Dedifferentiated amniotic fluid mesenchymal stem cell (primary cell): ENCODE data around the gene ANO2.
"Not testable (repeated sequence)": the region's sequence is repeated elsewhere in the genome, so short reads cannot be mapped to it uniquely, and the experiment has no call there.

Experiments used
- DNase-seq: peaks from one replicate; pipeline ENCODE4 v3.0.0-alpha.2; 2016; ENCODE audit errors: extremely low spot score

ANO2 gene

DNA sequence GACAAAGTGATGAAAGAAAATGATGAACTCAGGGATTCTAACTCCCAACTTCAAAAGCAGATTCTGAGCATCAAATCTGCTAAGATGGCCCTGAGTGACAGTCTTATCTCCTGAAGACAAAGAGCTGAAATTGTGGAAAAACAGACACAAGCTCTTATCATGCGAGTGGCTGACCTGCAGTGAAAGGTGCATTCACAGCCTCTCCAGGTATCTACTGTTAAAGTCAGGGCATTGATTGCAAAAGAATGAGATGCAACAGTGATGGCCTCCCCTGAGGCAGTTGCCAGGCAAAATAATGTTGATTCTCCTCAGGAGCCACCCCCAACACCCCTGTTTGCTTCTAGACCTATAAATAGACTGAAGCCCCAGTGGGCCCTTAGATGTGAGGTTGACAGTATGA is 126.2 kb downstream of the ANO2 start:
- DNase-seq: not testable (repeated sequence)

DNA sequence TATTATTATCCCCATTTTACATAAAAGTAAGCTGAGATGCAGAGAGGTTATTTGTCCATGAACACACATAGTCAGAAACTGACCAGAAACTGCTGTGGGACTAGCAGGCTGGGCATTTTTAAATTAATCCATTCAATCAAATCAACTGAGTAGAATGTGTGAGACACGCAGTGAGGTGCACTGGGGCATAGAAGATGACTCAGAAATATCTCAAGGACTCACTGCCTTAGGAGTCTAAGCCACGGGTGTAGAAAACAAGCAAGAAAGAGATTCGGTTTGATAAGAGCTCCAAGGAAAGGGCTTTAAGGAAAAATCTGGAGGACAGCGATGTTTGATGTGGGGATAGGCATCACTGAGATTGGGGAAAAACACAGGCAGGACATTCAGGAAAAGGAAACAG is 127.8 kb downstream of the ANO2 start:
- no peak for DNase-seq

DNA sequence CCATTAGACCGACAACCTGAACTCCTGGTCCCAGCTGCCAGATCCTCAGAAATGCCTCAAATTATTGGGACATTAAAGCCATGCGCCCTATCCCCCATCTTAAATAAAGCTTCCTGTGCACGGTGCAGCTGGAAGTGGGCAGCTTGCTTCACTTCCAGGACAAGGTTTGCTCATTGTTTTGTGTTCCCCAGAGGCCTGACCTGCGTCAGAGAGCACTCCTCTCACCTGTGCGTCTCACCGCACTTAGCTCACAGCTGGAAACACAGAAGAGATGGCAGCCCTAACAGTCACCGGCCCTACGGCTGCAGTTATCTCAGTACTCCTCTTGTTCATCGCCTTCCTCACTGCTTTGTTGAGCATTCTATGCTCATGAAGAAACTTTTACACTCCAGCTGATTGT is 135.5 kb downstream of the ANO2 start:
- no peak for DNase-seq

DNA sequence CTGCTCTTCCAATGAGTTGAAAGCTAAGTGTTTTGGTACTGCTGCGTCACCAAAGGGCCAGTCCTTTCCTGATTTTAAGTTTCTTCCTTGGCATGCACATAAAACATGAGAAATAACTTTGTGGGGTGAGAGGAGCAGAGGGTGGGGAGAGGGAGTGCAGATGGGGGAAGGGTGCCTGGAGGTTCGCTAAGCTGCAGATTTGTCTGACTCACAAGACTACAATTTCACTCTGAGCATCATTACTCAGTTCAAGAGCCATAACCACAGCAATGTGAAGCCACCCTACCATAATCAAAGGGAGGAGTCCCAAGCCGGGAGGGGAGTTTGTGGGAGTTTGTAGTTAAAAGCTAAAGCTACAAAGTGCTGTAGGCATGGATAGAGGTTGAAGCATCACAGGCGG is 136.1 kb downstream of the ANO2 start:
- peak; percentile 88 for DNase-seq

DNA sequence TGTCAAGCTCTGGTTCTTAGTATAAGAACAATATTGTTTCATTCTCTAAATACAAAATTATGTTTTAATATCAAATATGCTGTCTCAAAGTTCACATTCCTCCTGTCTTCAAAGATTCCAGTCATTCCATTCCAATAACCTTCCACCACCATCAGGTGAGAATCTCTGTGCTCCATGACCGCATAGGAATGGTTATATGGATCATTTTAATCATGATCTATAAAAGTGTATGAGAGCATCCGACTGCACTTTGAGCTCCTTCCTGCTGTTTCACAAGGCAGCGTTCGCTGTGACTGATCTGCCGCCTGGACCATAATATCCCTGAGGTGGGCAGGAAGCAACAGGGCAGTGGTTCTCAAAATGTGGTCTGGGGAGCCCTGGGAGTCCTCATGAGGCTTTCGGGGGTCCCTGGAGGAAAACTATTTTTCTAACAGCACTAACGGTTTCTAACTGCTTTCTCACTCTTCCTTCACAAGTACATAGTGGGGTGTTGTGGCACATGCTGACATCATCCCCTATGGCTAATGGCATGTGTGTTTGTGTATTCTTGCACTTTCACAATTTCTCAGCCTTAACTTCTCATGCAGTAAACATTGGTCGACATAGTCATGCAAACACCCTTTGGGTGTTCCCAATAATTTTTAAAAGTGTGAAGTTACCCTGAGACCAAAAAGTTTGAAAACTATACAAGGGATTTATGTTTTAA is 137.4 kb downstream of the ANO2 start:
- no peak for DNase-seq

DNA sequence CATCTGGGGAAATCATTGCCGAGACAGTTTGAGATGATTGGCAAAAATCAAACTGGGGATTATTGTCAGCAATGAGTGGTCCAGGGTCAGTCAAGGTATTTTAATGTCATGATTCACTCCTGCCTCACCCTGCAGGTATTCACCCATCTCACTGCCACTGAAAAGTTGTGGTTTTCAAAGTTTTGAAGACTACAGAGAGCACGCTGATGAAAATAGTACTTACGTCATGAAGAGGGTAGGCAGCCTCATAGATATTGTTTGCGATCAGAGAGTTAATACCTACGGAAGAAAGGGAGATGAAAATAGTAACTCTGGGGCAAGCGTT is 138.0 kb downstream of the ANO2 start:
- no peak for DNase-seq

DNA sequence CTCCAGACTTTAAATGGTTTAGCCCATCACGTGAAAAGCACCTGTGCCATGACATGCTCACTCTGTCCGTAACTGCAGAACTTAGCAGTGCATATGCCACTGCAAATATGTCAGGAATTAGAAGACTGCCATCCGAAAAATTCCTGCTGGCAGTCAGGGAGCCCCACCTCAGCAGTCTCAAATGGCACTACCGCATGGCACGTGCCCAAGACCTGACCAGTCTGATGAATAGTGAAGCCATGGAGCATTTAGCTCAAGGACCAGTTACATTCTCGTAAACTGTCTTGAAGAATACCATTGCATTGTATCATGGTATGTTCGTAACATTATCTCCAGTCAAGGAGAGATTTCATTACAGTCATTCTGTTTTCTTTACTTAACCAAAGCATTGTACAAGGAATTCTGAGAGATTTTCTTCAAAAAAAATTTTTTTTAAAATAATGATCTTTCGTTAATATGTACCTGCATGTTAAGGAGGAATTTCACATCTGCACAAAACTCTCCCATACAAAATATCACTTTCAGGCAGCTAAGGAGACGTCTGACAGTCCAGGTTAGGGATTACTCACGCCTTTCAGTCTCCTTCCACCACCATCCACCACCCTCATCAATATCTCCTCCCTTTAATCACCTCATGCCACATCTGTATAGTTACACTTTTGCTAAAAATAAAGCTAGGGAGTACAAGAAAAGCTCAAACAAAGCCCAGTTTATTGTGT is 138.5 kb downstream of the ANO2 start:
- DNase-seq: no peak

DNA sequence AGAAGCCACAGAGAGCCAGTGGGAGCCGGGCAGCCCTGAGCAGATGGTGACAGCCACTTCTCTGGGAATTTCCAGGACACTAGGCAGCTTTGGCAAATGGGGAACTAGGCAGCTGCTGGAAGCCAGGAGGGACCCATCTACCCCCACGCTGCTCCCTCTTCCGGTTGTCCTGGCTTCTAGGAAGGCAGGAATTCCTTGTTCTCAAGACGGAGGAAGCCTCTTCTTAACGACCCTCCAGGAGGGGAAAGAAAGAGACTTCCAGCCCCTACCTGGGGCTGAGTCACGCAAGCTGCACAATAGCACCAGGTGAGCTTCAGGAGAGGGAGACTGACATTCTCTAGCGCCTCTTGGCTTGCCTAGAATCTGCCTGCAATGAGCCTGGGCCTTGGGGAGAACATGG is 141.5 kb downstream of the ANO2 start:
- DNase-seq: no peak

DNA sequence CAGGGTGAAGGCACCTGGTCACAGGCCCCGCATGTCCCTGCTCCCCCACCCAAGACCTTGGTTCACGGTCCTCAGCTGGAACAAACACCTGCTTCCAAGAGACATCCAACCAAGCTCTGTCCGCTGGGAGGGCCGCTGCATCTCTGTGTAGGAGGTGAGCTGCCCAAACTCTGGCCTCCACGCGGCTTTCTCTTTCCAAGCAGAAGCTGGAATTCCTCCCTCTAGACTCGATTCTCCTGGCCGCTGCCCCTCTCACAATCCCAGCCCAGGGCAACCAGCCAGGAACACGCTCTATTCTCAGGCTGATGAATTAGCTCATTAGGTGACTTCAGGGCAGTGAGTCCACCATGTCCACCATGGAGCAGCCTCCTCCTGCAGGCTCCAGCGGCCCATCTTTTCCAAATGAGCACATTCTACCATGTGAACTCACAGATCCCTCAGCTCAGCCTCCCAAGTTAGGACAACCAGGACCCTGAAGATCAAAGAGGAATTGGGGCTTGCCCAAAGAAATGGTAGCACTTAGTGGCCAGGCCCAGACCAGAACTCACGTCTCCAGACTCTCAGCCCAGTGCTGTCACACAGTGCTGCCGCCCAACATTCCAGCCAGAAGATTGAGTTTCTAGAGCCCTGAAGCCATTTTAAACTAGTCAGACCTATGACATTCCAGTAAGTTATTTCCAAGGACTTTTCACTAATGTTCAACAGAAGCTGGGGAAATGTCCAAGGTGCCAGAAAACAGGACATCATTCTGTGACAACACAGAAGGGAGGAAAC is 146.6 kb downstream of the ANO2 start:
- no peak for DNase-seq

DNA sequence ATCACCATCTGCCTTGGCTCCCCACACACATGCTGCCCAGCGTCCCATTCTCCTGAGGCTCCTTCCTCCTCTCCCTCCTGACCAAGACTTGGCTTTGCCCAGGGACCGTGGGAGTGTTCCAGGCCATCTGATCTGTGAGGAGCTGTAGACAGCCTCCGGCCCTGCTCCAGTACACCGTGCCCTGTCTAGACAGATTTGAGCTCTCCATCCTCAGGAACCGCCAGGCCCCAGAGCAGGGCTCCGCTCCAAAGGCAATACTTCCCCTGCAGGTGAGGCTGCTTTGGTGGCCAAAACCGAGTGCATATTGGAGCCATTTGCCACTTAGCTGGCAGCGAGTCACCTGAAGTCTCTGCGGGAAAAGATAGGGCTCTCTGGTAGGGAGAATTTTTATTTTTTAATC is 147.4 kb downstream of the ANO2 start:
- DNase-seq: no peak

DNA sequence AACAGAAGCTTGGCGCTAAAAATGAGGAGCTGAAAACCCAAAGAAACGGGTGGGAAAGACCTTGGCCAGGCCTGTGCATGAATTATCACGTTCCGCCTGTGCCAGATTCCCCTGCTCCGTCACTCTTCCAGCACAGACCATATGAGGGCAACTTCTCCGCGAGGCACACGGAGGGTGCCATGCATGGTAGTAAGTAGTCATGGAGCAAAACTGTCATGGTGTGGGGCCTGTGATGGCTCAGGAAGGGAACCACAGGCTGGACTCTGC is 148.2 kb downstream of the ANO2 start:
- DNase-seq: no peak

DNA sequence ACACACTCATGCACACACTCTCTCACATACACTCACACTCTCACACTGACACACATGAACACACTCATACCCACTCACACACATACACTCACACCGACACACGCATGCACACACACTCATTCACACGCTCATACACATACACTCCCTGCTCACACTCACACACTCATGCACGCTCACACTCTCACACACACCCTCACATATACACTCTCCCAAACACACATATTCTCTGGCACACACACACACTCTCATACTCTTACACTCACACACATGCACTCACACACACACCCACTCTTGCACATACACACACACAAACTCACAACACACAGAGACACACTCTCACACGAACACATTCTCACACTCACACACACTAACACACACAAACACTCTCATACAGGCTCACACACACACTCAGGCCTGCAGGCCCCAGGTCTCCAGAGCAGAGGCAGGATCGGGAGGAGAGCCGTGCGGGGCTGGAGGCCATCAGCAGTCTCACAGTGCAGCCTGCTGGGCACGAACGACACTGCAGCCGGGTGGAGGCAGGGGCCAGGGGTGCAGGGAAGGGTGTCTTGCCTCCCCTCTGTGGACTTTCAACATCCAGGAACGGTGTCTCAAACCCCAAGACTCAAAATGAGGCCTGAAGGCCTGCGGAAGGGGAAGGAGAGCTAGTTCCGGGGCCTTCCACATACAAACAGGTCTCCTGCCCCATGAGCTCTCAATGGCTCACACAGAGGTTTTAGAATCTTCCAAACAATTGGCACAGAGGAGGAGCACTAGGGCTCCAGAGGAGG is 148.7 kb downstream of the ANO2 start:
- DNase-seq: no peak

DNA sequence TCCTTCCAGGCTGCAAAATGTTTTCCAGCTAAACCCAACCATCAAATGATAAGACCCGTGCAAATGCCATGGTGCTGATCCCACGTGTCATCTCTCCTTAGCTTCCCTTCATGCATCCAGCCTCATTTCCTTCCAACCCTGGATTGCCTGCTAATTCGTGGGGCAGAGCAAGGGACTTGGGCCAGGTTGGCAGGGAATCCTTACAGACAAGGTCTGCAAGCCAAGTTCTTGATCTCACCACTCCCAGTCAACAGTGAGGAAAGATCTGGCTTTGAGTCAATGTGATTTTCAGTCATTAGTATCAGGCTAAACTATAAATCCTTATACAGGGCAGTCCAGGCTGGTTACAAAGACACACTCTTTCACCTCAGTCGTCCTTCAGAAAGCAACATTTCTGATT is 150.9 kb downstream of the ANO2 start:
- DNase-seq: no peak

DNA sequence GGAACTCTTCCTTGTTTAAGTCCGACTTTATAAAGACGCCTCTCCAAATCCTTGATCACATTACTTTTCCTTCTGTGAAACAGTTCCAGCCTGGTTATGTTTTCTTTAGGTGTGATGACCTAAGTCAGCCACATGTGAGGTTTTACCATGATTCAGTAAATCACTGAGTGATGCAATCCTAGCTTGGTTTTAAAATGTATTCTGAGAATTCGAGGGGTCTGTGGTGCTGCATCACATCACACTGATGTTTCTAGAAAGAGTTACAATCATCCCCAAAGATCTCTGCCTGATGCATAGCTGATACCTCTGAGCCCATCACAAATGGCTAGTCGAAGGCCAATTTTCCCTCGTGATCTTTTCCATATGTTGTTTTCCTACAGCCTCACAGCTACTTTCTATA is 152.7 kb downstream of the ANO2 start:
- no peak for DNase-seq

DNA sequence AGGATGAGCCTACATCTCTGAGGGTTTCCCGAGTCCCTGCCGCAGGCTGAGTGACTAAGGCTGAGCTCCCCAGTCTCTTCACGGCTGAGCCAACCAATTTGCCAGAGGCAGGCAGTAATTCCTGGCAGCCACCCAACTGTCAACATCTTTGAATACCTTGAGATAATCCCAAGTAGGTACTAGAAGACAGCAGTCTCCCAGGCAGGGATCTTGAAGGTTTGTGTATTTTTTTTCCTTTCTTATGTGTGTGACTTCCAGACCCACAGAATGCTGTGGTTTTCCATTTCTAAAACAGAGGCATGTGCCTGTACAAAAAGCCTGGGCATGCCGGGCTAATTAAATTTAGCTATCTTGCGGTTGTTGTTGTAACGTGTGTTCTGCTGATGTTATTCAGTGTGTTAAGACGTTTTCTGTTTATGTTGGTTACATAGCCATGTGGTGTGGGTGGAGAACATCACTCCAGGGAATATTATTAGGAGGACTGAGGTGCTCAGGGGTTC is 155.5 kb downstream of the ANO2 start:
- DNase-seq: peak; percentile 57

DNA sequence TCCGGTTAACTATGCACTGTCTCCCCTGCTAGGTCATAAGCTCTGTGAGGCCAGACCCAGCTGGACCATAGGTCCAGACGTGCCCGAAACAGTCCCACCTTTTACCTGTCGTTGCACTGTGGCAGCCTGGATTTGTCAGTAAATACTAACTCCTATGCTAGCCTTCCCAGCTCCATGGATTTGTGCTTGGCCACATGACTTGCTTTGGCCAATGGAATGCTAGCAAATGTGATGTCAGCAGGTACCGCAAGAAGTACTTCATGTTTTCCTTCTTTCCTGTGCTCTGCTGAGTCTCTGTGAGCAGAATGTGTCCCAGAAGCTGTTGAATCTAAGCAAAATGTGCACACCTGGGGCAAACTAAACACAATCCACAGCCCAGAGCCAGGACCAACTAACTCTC is 157.2 kb downstream of the ANO2 start:
- DNase-seq: no peak

DNA sequence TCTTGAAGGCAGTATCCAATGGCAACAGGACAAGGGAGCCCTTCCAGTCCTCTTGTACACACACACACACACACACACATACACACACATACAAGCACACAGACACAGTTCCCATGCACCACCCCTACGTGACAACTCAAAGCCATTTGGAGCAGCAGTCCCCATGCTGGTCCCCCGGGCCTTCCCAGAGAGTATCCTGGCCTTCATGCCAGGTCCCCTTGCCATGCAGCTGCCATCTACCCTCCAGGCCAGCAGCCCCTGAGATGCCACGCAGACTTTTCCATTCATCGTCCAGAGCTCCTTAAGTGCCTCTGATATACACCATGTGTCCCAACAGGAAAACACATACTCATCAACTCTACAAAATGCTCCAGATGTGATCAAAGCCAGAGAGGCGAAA is 159.5 kb downstream of the ANO2 start:
- DNase-seq: no peak

DNA sequence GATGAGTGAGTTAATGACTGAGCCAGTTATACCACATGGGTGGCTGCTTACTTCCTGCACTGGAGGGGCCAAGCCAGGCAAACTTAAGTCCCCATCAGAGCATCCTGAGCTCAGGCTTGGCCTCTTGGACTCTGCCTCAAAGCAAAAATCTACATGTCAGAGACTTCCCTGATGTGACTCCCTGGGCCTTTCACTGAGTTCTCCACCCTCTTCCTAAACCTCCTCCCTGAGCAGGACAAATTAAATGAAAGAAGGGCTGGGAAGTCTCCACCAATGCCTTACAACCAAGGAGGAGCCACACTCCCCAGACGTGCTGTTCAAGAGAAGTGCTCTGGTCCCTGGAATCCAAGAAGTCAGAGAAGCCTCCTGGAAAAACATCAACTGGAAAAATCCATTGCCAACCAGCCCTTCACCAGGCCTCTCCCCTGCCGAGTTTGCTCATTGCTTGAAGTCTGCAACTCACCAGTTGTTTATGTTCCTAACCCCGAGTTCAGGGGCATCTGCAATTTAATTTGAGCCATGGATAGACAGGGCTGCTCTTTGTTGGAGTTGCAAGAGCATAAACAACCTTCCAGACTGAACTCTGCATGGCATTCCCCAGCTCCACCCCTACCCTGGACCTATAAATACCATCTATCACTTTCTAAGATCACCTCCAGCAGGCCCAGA is 160.5 kb downstream of the ANO2 start:
- no peak for DNase-seq

DNA sequence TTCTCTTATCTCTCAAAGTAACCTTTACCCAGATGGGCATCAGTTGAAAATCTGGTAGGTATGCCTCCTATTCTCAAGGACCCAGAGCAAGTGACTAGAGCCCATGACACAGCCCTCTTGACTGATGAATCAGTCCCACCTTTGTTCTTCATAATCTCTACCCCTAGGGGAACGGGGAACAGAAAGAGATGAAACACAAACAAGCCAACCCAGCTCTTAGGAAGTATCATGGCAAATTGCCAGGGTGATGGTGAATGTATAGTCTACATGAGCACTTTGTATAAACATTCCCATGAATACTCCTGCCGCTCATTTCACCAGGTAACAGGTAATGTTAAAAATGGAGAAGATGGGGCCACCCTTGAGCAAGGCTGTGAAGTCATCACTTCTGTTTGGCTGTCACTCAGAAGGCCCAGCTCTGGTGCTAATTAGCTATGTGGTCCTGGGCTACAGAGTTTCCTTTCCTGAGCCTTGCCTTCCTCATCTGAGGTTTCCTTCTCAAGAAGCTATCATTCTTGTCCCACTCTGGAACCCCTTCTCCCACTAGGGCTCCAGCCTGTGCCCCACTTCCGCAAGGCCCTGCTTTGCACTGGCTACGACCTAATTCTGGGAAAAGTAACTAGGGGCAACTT is 161.7 kb downstream of the ANO2 start:
- no peak for DNase-seq

DNA sequence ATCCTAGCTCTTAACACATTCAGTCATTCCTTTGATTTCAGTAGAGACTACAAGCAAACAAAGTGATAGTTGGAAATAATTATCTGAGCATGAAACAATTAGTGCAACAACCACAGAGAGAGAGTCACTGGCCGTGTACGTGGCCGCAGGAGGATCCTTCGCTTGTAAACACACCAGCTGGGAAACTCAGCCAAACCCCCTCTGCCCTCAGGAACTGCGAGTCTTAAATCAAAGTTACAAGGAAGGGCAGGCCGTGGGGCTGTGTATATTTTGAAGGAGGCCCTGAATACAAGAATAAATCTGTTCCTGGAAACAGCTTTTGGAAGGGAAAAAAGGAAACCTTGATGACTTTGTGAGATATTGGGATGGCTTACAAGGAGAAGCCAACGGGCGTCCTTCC is 164.5 kb downstream of the ANO2 start:
- DNase-seq: no peak

DNA sequence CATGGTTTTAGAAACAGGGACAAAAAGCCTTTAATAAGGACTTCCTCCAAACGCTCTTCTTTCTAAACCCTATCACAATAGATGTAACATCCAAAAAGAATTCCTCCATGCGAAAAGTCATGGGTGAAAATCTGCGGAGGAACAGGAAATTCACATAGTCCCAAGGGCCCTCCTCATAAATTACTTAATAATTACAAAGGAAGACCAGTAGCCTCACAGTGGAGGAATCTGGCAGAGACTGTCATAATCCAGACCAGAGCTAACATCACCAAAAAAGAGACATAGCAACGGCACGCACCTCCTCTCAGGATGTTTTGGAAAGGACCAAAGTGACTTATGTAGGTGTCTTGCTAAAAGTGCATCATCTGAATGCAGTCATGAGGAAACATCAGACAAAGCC is 165.7 kb downstream of the ANO2 start:
- DNase-seq: no peak
